ENCODE data around the gene EFS. TPM values are rescaled to one million over a fixed set of nuclear protein-coding genes. Genes with fewer than 3 reads are reported as not detected.

Gene EFS
- total RNA-seq, 3 donors from 2014 or later: 15.7 to 24.6 (median 18.0) TPM

DNA sequence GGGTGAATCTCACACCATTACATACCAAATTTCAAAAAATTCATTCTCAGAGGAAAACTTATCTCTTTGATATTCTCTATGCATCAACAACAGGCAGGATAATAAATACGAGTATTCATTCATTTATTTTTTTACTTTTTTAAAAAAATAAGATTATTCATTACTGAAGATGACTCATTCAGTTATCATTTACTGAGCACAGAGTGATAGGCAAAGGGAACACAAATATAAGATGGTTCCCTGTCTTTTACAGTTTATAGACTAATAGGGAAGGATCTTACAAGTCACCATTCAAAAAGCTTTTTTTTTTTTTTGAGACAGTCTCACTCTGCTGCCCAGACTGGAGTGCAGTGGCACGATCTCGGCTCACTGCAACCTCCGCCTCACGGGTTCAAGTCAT lies 48.7 kb downstream of the EFS start:
- H3K27me3 ChIP-seq: no peaks in the 10 kb centered on the region
- no peak overlapping the region for H3K4me3 ChIP-seq
- no peaks in the 10 kb centered on the region for H3K36me3 ChIP-seq
- TF ChIP-seq POLR2A (IDR thresholded peaks at IDR 0.05) (no peak), POLR2AphosphoS5 (IDR thresholded peaks at IDR 0.05) (no peak)
- TF ChIP-seq, protein P1, sequence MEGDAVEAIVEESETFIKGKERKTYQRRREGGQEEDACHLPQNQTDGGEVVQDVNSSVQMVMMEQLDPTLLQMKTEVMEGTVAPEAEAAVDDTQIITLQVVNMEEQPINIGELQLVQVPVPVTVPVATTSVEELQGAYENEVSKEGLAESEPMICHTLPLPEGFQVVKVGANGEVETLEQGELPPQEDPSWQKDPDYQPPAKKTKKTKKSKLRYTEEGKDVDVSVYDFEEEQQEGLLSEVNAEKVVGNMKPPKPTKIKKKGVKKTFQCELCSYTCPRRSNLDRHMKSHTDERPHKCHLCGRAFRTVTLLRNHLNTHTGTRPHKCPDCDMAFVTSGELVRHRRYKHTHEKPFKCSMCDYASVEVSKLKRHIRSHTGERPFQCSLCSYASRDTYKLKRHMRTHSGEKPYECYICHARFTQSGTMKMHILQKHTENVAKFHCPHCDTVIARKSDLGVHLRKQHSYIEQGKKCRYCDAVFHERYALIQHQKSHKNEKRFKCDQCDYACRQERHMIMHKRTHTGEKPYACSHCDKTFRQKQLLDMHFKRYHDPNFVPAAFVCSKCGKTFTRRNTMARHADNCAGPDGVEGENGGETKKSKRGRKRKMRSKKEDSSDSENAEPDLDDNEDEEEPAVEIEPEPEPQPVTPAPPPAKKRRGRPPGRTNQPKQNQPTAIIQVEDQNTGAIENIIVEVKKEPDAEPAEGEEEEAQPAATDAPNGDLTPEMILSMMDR (IDR thresholded peaks at IDR 0.05): no peak
- intact Hi-C loops (cut with DNase I; ENCODE audit: low total_unique reads): no loop called here
- DNase-seq (ENCODE audit: low spot score in 2 of 2): no peak
- no peak overlapping the region for H3K27ac ChIP-seq
- H3K4me1 ChIP-seq: no peaks in the 10 kb centered on the region
- H3K9me3 ChIP-seq: no peaks in the 10 kb centered on the region

DNA sequence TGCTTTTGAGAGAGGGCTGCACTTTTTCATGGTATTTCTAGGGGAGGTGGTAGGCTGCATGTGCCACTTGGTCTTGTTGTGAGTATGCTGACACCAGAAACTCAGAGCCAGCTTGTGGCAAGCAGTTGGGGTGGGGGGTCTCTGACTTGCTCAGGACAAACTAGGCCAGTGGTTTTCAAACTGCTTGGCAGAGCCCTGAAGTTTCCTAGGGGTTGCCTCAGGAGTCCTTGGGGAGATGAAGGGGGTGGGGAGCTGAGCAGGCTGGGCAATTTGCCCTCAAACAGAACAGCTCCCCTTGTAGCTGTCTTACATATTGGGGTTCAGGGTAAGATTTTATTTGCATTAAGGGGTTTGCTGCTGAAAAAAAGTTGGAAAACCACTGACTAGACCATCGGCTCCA lies 54.4 kb downstream of the EFS start:
- Histone ChIP-seq H3K9me3 (no peaks in the 10 kb centered on the region), H3K4me1 (peaks cover 6 to 37% of the 10 kb centered on the region in 2 donors), H3K27ac (no peak overlapping the region), H3K27me3 (no peaks in the 10 kb centered on the region), H3K36me3 (no peaks in the 10 kb centered on the region), H3K4me3 (no peak overlapping the region)
- peak in 1 of 2 donors; percentile 7 for DNase-seq (ENCODE audit: low spot score in 2 of 2)
- intact Hi-C loops (cut with DNase I; ENCODE audit: low total_unique reads): no loop called here
- TF ChIP-seq, protein P1 (IDR thresholded peaks at IDR 0.05): no peak
- TF ChIP-seq POLR2A (IDR thresholded peaks at IDR 0.05) (no peak), POLR2AphosphoS5 (IDR thresholded peaks at IDR 0.05) (no peak)

DNA sequence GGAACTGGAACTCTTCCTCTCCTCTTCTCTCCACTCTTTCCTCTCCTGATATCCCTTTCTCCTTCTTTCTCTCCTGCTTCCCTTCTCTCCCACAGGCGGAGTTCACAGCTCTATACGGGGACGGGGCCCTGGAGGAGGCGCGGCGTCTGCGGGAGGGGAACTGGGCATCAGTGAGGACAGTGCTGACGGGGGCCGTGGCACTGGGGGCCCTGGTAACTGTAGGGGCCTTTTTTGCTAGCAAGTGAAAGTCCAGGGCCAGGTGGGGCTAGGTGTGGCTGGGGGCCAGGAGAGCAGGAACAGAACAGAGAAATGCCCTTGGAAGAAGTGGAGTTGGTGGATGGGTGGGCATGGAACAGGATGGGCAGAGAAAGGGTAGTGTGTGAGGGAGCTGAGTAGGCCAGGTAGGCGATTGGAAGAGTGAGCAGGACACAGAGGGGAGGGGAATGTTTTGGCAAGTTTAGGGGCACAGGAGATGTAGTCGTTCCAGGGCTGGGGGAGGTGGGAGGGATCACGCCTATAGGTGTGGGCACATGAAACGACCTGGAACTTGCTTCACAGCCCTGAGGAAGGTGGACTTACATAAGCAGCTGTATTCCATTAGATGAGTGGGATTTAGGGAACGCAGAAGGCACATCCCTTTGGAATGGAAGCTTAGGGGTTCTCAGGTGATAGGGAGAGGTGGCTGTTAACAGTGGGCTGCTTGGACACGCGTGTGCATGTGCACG lies 56.1 kb downstream of the EFS start:
- peak in 1 of 2 donors; percentile 10 for DNase-seq (ENCODE audit: low spot score in 2 of 2)
- Histone ChIP-seq H3K9me3 (no peaks in the 10 kb centered on the region), H3K4me1 (peaks cover 6 to 38% of the 10 kb centered on the region in 2 donors), H3K4me3 (peak overlapping the region in 1 of 3 donors; percentile 81), H3K27ac (peak overlapping the region; percentile 25 to 93), H3K36me3 (no peaks in the 10 kb centered on the region), H3K27me3 (no peaks in the 10 kb centered on the region)
- TF ChIP-seq POLR2AphosphoS5 (IDR thresholded peaks at IDR 0.05) (no peak), POLR2A (IDR thresholded peaks at IDR 0.05) (no peak)
- TF ChIP-seq, protein P1 (IDR thresholded peaks at IDR 0.05): no peak
- intact Hi-C loops (cut with DNase I; ENCODE audit: low total_unique reads): loop anchor here (10.0 kb wide), 1 partner anchor 246 kb away; the partner anchor contains the start of genes THTPA and ZFHX2

DNA sequence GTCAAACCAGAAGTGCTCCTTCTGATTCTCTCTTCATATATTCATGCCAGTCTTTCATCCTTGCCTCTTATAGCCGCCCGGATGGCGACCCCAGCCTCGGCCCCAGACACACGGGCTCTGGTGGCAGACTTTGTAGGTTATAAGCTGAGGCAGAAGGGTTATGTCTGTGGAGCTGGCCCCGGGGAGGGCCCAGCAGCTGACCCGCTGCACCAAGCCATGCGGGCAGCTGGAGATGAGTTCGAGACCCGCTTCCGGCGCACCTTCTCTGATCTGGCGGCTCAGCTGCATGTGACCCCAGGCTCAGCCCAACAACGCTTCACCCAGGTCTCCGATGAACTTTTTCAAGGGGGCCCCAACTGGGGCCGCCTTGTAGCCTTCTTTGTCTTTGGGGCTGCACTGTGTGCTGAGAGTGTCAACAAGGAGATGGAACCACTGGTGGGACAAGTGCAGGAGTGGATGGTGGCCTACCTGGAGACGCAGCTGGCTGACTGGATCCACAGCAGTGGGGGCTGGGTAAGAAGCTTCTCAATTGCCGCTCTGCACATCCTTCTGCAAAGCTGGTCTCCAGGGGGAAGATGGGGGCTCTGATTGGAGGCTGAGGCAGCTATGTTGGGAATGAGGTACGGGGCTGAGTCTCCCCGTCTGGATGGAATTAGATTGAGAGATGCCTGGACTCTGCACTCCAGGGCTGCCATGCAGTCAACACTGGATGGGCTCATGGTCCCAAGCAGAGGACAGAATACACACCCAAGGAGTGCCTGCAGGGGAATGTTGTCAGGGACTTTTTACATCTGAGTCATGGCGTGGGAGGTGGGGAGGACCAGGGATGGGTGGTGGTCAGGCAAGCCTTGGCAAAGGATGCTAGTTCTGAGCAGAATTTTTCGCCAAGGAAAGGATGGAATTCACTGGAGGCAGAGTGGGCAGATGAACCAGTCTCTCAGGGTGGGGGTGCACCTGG lies 57.0 kb downstream of the EFS start:
- intact Hi-C loops (cut with DNase I; ENCODE audit: low total_unique reads): loop anchor here (10.0 kb wide), 1 partner anchor 247 kb away; the partner anchor contains the start of genes THTPA and ZFHX2
- DNase-seq (ENCODE audit: low spot score in 2 of 2): peak in 1 of 2 donors; percentile 15
- Histone ChIP-seq H3K36me3 (no peaks in the 10 kb centered on the region), H3K9me3 (no peaks in the 10 kb centered on the region), H3K27me3 (no peaks in the 10 kb centered on the region), H3K4me1 (peaks cover 6 to 38% of the 10 kb centered on the region in 2 donors), H3K27ac (peak overlapping the region; percentile 93 to 94), H3K4me3 (peak overlapping the region; percentile 68 to 81 (median 75))
- no peak for TF ChIP-seq POLR2AphosphoS5 (IDR thresholded peaks at IDR 0.05)
- TF ChIP-seq, protein P1 (IDR thresholded peaks at IDR 0.05): no peak
- TF ChIP-seq POLR2A (IDR thresholded peaks at IDR 0.05): no peak

Measured in breast epithelium (tissue), 4 donors.